Breast epithelium (tissue), 3 donors: Measurements from ENCODE around the gene SNX11.

Experiments used
- POLR2A ChIP-seq: fragments of 450-650 bp; IDR thresholded peaks from one replicate; pipeline ENCODE4 v1.6.1; 2016; ENCODE audit warnings: antibody characterized with exemption, mild to moderate bottlenecking, moderate library complexity
- POLR2AphosphoS5 ChIP-seq, 3 donors: sonication (generic); formaldehyde crosslinking; IDR thresholded peaks; one replicate each; pipeline ENCODE4 v1.6.1; 2017; ENCODE audit warnings: antibody characterized with exemption in 3 of 3
- TF ChIP-seq, protein P1 (sequence below), 3 donors: fragments of 450-650 bp; IDR thresholded peaks; one replicate each; pipeline ENCODE4 v1.5.1; 2016 to 2017; ENCODE audit warnings: antibody characterized with exemption in 3 of 3, mild to moderate bottlenecking in 3 of 3, moderate library complexity in 3 of 3

DNA sequence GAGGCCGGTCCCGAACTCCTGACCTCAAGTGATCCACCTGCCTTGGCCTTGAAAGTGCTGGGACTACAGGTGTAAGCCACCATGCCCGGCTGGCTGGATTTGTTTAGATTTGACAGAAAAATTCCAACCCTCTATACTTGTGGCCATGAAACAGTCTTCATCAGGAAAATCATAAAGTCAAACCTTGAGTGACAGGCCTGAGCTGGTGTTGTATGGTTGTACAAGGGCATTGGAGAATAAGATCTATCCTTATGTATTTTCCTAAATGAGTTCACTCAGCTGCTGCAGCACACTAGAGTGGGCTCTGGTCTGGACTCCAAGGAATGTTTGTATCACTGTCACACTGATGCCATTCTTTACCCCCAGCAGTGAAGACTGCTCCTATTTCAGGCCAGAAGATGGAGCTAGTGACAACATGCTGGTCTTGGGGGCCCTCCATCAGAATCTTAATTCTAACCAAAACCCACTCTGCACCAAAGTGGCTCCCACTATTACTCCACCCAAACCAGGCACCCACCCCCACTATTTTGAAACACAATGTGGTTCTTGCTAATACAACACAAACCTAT lies 27.4 kb downstream of the SNX11 start:
- TF ChIP-seq, protein P1, sequence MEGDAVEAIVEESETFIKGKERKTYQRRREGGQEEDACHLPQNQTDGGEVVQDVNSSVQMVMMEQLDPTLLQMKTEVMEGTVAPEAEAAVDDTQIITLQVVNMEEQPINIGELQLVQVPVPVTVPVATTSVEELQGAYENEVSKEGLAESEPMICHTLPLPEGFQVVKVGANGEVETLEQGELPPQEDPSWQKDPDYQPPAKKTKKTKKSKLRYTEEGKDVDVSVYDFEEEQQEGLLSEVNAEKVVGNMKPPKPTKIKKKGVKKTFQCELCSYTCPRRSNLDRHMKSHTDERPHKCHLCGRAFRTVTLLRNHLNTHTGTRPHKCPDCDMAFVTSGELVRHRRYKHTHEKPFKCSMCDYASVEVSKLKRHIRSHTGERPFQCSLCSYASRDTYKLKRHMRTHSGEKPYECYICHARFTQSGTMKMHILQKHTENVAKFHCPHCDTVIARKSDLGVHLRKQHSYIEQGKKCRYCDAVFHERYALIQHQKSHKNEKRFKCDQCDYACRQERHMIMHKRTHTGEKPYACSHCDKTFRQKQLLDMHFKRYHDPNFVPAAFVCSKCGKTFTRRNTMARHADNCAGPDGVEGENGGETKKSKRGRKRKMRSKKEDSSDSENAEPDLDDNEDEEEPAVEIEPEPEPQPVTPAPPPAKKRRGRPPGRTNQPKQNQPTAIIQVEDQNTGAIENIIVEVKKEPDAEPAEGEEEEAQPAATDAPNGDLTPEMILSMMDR (IDR thresholded peaks at IDR 0.05), result no peak
- TF ChIP-seq POLR2AphosphoS5 (IDR thresholded peaks at IDR 0.05) (no peak), POLR2A (no peak)
